ENCODE results near the gene PRPF6. TPM values are rescaled to one million over a fixed set of nuclear protein-coding genes. Genes with fewer than 3 reads are reported as not detected.

PRPF6 gene
- total and polyA plus RNA-seq, 2 of the 13 experiments (the other 11 are each of a cell fraction or from before 2014, with no cell fraction given): 63.7 to 101 TPM

DNA sequence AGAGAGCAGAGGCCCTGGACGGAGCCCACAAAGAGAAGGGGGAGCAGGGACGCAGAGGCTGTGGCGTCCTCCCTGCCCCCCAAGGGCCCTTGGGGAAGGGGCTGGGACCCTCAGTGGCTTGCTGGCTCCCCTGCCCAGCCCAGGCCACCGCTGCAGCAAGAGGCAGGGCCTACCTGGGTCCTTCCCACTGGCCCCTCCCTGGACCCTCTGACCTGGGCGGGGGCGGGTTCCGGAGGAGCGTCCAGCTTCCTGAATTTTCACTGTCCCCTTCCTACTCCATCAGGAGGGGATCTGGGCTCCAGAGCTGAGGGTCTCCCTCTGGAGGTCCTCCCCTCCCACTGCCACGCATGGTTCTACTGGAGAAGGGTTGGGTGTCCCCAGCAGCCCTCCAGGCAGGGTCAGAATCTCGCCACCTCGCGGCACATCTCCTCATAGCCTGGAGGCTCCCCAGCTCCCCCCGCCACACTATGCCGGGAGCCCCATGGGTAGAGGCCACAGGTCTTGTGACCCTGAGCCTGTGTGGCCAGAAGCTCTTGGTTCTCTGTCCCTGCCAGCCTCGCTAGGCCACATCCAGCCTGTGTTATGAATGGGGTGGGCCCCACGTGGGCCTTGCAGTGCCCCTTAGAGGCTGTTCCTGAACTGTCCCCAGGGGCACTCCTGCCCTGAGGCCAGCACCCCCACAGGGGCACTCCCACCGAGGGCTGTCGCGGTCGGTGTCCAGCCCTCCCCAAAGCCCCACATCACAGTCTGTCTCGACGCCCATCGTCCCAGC lies 69.5 kb downstream of the PRPF6 start (continued):
- TF ChIP-seq, protein P1, sequence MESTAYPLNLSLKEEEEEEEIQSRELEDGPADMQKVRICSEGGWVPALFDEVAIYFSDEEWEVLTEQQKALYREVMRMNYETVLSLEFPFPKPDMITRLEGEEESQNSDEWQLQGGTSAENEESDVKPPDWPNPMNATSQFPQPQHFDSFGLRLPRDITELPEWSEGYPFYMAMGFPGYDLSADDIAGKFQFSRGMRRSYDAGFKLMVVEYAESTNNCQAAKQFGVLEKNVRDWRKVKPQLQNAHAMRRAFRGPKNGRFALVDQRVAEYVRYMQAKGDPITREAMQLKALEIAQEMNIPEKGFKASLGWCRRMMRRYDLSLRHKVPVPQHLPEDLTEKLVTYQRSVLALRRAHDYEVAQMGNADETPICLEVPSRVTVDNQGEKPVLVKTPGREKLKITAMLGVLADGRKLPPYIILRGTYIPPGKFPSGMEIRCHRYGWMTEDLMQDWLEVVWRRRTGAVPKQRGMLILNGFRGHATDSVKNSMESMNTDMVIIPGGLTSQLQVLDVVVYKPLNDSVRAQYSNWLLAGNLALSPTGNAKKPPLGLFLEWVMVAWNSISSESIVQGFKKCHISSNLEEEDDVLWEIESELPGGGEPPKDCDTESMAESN (CRISPR knock-in tag; conservative IDR thresholded peaks at IDR 0.05): no peak; the same call in 1 of the 2 replicates
- peak; percentile 17; the same call in 1 of the 2 replicates for TF ChIP-seq XBP1 (CRISPR knock-in tag; IDR thresholded peaks at IDR 0.05)
- TF ChIP-seq ZNF775 (CRISPR knock-in tag; IDR thresholded peaks at IDR 0.05; ENCODE audit: borderline replicate concordance): no peak
- no peak for TF ChIP-seq SMARCE1 (IDR thresholded peaks at IDR 0.05; ENCODE audit: borderline replicate concordance)
- peak; percentile 79; the same call in 1 of the 2 replicates for TF ChIP-seq ZNF253 (CRISPR knock-in tag; IDR thresholded peaks at IDR 0.05; ENCODE audit: borderline replicate concordance)
- no peak; the same call in 1 of the 2 replicates for TF ChIP-seq ZMYM3 (CRISPR knock-in tag; IDR thresholded peaks at IDR 0.05)
- TF ChIP-seq, protein P2, sequence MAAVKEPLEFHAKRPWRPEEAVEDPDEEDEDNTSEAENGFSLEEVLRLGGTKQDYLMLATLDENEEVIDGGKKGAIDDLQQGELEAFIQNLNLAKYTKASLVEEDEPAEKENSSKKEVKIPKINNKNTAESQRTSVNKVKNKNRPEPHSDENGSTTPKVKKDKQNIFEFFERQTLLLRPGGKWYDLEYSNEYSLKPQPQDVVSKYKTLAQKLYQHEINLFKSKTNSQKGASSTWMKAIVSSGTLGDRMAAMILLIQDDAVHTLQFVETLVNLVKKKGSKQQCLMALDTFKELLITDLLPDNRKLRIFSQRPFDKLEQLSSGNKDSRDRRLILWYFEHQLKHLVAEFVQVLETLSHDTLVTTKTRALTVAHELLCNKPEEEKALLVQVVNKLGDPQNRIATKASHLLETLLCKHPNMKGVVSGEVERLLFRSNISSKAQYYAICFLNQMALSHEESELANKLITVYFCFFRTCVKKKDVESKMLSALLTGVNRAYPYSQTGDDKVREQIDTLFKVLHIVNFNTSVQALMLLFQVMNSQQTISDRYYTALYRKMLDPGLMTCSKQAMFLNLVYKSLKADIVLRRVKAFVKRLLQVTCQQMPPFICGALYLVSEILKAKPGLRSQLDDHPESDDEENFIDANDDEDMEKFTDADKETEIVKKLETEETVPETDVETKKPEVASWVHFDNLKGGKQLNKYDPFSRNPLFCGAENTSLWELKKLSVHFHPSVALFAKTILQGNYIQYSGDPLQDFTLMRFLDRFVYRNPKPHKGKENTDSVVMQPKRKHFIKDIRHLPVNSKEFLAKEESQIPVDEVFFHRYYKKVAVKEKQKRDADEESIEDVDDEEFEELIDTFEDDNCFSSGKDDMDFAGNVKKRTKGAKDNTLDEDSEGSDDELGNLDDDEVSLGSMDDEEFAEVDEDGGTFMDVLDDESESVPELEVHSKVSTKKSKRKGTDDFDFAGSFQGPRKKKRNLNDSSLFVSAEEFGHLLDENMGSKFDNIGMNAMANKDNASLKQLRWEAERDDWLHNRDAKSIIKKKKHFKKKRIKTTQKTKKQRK (IDR thresholded peaks at IDR 0.05; ENCODE audit: low read length): no peak
- TF ChIP-seq, protein P3, sequence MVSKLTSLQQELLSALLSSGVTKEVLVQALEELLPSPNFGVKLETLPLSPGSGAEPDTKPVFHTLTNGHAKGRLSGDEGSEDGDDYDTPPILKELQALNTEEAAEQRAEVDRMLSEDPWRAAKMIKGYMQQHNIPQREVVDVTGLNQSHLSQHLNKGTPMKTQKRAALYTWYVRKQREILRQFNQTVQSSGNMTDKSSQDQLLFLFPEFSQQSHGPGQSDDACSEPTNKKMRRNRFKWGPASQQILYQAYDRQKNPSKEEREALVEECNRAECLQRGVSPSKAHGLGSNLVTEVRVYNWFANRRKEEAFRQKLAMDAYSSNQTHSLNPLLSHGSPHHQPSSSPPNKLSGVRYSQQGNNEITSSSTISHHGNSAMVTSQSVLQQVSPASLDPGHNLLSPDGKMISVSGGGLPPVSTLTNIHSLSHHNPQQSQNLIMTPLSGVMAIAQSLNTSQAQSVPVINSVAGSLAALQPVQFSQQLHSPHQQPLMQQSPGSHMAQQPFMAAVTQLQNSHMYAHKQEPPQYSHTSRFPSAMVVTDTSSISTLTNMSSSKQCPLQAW (CRISPR knock-in tag; IDR thresholded peaks at IDR 0.05): no peak; the same call in none of the 2 replicates
- peak; percentile 36; the same call in 1 of the 2 replicates for TF ChIP-seq ZNF839 (CRISPR knock-in tag; IDR thresholded peaks at IDR 0.05; ENCODE audit: borderline replicate concordance)
- TF ChIP-seq, protein P4, sequence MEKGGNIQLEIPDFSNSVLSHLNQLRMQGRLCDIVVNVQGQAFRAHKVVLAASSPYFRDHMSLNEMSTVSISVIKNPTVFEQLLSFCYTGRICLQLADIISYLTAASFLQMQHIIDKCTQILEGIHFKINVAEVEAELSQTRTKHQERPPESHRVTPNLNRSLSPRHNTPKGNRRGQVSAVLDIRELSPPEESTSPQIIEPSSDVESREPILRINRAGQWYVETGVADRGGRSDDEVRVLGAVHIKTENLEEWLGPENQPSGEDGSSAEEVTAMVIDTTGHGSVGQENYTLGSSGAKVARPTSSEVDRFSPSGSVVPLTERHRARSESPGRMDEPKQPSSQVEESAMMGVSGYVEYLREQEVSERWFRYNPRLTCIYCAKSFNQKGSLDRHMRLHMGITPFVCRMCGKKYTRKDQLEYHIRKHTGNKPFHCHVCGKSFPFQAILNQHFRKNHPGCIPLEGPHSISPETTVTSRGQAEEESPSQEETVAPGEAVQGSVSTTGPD (CRISPR knock-in tag; IDR thresholded peaks at IDR 0.05): 0 out of 2 replicates have a peak, but pooled peaks have one; percentile 2
- TF ChIP-seq, protein P5, sequence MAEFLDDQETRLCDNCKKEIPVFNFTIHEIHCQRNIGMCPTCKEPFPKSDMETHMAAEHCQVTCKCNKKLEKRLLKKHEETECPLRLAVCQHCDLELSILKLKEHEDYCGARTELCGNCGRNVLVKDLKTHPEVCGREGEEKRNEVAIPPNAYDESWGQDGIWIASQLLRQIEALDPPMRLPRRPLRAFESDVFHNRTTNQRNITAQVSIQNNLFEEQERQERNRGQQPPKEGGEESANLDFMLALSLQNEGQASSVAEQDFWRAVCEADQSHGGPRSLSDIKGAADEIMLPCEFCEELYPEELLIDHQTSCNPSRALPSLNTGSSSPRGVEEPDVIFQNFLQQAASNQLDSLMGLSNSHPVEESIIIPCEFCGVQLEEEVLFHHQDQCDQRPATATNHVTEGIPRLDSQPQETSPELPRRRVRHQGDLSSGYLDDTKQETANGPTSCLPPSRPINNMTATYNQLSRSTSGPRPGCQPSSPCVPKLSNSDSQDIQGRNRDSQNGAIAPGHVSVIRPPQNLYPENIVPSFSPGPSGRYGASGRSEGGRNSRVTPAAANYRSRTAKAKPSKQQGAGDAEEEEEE (CRISPR knock-in tag; IDR thresholded peaks at IDR 0.05; ENCODE audit: borderline replicate concordance): no peak
- TF ChIP-seq ZNF432 (CRISPR knock-in tag; IDR thresholded peaks at IDR 0.05; ENCODE audit: borderline replicate concordance): no peak
- no peak for TF ChIP-seq HMG20A (CRISPR knock-in tag; IDR thresholded peaks at IDR 0.05; ENCODE audit: borderline replicate concordance)

Measured in HepG2 (cell line).